Measurements from ENCODE around the gene RASGRP1.
"Not testable (repeated sequence)": the region's sequence is repeated elsewhere in the genome, so short reads cannot be mapped to it uniquely, and the experiment has no call there.

RASGRP1 gene

GRCh38 chr15:38564557-38565286, at the start of gene RASGRP1:
Gene RASGRP1, minus strand, starts transcription at chr15:38564814. Its CDS starts 186 bp downstream, at chr15:38564628.
- peak; percentile 75 for DNase-seq (ENCODE audit: low read depth)

DNA sequence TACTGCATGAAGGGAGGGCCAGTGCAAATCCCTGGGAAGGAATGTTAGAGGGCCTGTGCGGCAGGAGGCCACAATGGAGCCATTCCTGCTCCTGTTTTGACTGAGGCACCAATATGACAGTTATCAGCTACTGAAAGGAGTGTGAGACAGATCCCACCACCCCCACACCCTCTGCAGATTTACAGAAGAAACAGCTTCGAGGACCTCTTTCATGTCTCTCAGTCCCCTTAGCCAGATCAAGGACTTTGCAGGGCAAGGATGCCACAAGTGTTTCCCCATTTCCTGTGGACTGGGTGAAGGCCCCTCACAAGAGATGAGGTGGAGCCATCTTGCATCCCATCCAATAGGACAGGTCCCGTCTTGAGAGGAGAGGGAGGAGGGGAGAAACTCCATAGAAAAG, 48.5 kb upstream of the RASGRP1 start:
- DNase-seq (ENCODE audit: low read depth) = no peak

DNA sequence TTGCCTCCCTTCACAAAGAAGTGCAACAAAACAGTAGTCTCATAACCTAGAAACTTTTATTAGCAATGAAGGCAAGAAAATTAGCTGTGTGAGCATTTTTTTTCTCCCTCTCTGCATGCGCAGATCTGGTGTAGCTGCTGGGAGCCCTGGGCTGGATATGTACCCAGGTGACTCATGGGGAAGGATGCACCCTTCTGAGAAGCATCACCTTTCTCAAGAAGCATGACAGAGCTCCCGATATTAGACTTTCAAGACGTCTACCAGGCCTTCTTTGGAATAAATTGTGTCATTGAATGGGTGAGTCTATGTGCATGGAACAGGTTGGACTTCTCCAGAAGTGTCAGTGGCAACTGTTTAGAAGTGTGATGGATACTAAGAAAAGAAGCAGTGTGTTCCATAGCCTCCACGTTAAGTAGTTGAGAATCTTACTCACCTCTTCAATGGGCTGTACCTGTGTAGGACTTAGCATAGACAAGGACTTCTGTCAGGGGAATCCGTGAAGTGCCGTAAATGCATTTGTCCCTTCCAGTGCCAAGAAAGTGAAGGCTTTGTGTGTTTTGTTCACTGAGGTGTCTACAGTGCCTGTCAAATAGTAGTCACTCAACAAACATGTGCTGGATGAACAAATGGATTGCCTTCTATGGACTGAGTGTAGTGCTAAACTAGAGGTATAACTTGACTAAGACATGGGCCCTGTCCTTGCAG, 47.7 kb upstream of the RASGRP1 start:
- no peak for DNase-seq (ENCODE audit: low read depth)

- DNase-seq (ENCODE audit: low read depth) = no peak
These were observed 46.6 kb upstream of the RASGRP1 start for GRCh38 chr15:38611228-38611627.

GRCh38 chr15:38610748-38611147, 46.1 kb upstream of the RASGRP1 start:
- no peak for DNase-seq (ENCODE audit: low read depth)

GRCh38 chr15:38609097-38609738, 44.6 kb upstream of the RASGRP1 start:
- no peak for DNase-seq (ENCODE audit: low read depth)

DNA sequence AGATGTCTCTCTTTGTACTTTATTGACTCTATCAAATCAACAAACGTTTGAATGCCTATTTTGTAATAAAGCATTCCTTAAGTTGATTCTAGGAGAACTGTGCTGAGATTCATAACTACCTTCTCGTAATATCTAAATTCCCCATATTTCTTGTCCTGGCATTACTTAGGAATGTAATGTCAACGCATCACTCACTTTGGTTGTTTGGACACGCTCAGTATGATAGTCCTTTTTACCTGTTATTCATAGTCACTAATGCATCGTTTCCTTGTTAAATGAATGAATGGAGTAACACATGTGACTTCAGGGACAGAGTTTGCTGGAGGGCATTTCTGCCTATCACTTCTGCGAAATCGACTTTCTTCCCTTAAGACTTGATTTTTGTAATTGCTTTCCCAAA, 44.1 kb upstream of the RASGRP1 start:
- DNase-seq (ENCODE audit: low read depth) = no peak

GRCh38 chr15:38605744-38606143, 41.1 kb upstream of the RASGRP1 start:
- DNase-seq (ENCODE audit: low read depth) = no peak

DNA sequence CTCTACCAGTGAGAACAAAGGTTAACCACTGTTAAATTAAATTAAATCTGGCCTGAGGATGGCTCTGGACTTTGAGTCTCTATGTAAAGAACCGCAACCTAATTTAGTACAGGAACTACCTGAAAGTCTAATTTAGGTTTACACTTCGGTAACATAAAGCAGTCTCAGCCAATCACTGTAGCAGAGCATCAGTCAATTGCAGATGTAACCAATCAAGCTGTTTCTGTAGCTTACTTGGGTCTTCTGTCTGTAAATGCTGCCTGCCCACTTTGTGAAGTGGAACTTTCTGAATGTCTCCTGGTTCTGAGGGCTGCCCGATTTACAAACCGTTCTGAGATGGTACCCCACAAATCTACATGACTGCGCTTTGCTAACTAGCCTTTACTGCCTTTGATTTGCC, 39.1 kb upstream of the RASGRP1 start:
- no peak for DNase-seq (ENCODE audit: low read depth)

DNA sequence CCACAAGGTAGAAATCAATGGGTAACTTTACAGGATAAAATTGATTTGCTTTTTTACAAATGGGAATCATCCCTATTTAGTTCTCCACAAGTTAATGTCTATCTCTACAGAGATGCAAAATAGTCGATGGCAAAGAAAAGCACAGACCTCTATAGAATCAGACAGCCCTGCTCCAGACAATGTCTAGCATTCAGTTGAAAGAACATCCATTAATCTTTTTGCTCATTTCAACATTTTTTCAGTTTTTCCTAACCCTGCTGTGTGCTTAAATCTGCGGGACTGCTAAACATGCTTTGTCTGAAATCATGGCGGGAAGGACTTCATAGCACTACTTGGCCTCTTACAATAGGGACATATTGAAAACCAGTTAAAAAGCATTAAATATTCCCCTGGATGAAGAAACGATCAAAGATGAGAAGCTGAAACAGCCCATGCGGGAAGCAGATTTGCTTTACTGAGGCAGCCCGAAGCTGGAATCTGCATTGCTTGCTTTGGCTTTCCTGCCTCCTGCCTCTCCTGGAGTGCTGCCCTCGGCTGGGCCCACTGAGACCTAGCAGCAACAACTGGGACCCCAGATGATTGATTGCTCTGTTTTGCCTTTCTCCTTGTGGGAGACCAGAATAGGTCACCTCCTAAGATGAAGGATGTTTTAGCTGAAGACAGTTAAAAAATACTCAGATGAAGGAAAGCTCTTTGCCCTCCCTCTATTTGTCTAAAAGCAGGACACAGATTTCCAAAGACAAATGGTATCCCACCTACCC, 38.5 kb upstream of the RASGRP1 start:
- no peak for DNase-seq (ENCODE audit: low read depth)

DNA sequence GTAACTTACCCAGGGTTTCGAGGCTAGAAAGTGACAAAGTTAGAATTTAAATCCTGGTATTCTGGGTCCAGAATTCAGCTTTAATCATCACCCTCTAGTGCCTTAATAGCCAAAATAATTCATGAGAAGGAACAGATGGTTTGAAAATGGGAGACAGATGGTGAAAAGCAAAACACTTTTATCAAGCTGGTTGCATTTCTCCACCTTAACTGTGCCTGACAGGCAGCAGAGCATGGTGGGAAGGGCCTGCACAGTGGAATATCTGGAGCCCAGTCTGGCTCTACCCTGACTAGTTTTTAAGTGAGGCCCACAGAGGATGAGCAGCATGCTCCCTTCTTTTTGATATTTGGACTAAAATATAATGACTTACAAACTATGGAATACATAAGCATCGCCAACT, 35.6 kb upstream of the RASGRP1 start:
- no peak for DNase-seq (ENCODE audit: low read depth)

- DNase-seq (ENCODE audit: low read depth) = no peak
These were observed 34.1 kb upstream of the RASGRP1 start for GRCh38 chr15:38598749-38599148.

- no peak for DNase-seq (ENCODE audit: low read depth)
These were observed 32.7 kb upstream of the RASGRP1 start for GRCh38 chr15:38597219-38597800.

DNA sequence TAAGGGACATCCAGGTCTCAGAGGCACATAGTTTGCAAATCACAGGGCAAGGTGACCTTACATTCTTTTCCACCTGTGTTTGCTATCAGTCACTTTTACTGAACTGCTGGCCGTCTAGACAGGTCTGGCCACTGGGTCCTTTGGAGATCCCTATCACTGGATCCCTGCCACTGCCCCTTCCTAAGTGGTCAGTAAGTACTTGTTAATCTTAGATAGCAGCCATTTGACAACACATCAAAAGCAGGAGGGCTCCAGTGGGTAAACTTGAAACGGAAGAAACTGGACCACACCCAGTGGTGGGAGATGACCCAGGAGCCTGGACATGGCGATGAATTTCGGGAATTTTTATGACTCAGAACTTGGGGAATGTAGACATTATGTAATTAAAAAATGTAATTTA, 28.9 kb upstream of the RASGRP1 start:
- DNase-seq (ENCODE audit: low read depth) = no peak

- DNase-seq (ENCODE audit: low read depth) = no peak
These were observed 24.9 kb upstream of the RASGRP1 start for GRCh38 chr15:38589502-38589901.

GRCh38 chr15:38588672-38589071, 24.1 kb upstream of the RASGRP1 start:
- DNase-seq (ENCODE audit: low read depth) = no peak

GRCh38 chr15:38587214-38587613, 22.6 kb upstream of the RASGRP1 start:
- DNase-seq (ENCODE audit: low read depth) = no peak

DNA sequence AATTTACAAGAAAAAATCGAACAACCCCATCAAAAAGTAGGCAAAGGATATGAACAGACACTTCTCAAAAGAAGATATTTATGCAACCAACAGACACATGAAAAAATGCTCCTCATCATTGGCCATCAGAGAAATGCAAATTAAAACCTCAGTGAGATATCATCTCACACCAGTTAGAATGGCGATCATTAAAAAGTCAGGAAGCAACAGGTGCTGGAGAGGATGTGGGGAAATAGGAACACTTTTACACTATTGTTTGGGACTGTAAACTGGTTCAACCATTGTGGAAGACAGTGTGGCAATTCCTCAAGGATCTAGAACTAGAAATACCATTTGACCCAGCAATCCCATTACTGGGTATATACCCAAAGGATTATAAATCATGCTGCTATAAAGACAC, 21.4 kb upstream of the RASGRP1 start:
- not testable (repeated sequence) for DNase-seq (ENCODE audit: low read depth)

DNA sequence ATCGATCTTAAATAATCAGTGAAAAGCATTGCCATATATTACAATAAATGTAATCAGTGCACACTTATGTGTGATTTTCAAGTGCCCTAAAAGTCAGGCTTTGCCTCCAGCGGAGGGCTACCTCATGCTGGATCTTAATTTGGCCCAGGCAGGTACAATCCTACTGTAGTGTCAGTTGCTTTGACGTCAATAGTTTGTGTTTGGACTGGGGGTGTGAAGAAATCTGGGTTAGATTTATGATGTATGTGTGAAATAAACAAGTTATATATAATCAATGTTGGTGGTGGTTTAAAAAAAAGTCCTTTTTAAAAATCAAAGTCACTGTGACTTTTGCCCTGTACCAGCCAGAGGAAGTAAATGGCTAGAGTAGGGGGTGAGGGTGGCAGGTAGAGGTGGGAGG, 14.0 kb upstream of the RASGRP1 start:
- no peak for DNase-seq (ENCODE audit: low read depth)

DNA sequence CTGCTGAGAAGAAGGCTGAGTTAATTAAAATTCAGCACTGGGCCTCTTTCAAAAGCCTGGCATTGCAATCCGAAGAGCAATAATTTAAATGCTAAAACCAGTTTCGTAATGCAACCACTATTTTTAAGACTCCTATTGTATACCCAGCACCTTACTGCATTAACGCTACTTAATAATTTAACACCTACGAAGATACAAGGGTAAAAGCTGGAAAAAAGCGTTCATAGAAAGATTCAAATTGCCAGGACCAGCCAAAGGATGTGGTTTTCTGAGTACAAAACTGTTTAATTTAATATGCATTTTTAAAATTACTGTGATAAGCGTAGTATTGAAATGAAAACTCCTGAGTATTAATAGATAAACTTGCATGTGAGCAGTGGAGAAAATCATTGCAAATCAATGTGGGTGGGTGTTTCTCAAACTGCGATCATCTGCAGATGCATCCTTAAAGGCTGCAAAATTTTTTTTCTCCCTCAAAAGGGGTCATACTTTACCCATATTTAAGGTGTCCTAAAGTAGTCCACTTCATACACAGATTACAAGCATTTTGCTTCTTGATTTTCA, 12.9 kb upstream of the RASGRP1 start:
- DNase-seq (ENCODE audit: low read depth) = no peak

- DNase-seq (ENCODE audit: low read depth) = no peak
These were observed 12.2 kb upstream of the RASGRP1 start for GRCh38 chr15:38576837-38577236.

GRCh38 chr15:38576261-38576660, 11.6 kb upstream of the RASGRP1 start:
- DNase-seq (ENCODE audit: low read depth) = no peak

All from stimulated activated CD8-positive, alpha-beta memory T cell treated with anti-CD3 and anti-CD28 coated beads, Interleukin-12 subunit alpha, Interleukin-12 subunit beta, amount 100 ng/mL, for 1 hour (primary cell).